B cell (primary cell): ENCODE measurements around the gene ARHGEF19.

Source experiments
- EZH2 ChIP-seq: IDR thresholded peaks from 2 replicates; pipeline ENCODE4 v1.6.1; 2012; ENCODE audit warnings: borderline replicate concordance, low read depth, mild to moderate bottlenecking, moderate library complexity, low read length; ENCODE audit not compliant: insufficient read depth, poor library complexity, severe bottlenecking
- TF ChIP-seq, protein P1 (sequence below): fragments of 200-600 bp; IDR thresholded peaks from one replicate; pipeline ENCODE4 v1.8.0; 2022; ENCODE audit warnings: antibody characterized with exemption, mild to moderate bottlenecking

DNA sequence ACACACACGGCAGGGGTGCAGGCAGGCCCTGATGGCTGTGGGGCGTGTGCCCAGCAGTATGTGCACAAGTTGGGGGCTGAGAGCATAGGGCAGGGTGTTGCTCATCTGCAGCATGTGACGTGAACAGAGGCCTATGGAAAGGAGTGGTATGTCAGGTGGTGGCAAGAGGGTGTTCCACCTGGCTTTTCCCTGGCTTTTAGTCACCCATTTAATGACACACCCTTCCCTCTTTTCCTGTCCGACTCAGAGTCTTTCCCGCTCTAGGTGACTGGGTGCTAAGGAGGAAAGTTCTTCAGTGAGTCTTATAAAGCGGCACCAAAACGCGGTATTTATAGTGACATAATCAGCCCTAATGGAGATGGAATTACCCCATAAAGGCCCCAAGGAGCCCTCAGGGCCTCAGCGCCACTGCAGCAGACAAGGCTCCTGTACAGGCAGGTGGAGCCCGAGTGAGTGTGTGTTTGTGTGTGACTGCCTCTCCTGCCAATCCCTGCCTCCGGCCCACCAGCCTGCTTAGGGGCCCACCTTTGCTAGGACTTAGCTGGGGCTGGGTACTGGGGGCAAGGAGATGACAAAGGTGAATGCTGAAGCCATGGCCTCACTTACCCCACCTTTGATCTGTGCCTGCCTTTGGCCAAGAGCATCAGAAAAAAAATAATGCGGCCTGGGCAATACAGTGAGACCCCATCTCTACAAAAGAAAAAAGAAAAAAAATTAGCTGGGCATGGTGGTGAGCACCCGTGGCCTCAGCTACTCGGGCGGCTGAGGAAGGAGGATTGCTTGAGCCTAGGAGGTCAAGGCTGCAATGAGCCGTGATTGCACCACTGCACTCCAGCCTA lies 53.2 kb downstream of the ARHGEF19 start:
- TF ChIP-seq, protein P1, sequence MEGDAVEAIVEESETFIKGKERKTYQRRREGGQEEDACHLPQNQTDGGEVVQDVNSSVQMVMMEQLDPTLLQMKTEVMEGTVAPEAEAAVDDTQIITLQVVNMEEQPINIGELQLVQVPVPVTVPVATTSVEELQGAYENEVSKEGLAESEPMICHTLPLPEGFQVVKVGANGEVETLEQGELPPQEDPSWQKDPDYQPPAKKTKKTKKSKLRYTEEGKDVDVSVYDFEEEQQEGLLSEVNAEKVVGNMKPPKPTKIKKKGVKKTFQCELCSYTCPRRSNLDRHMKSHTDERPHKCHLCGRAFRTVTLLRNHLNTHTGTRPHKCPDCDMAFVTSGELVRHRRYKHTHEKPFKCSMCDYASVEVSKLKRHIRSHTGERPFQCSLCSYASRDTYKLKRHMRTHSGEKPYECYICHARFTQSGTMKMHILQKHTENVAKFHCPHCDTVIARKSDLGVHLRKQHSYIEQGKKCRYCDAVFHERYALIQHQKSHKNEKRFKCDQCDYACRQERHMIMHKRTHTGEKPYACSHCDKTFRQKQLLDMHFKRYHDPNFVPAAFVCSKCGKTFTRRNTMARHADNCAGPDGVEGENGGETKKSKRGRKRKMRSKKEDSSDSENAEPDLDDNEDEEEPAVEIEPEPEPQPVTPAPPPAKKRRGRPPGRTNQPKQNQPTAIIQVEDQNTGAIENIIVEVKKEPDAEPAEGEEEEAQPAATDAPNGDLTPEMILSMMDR = no peak
- no peak for TF ChIP-seq EZH2
